ENCODE measurements around the gene ADGRD1.

GRCh38 chr12:131021154-131021541 lies 67.4 kb downstream of the ADGRD1 start:
- no peak for TF ChIP-seq ARNTL (CRISPR knock-in tag; IDR thresholded peaks at IDR 0.05; ENCODE audit: borderline replicate concordance, low read depth)
- no peak for TF ChIP-seq BACH2 (CRISPR knock-in tag; IDR thresholded peaks at IDR 0.05; ENCODE audit: borderline replicate concordance)
- TF ChIP-seq ZNF70 (CRISPR knock-in tag; IDR thresholded peaks at IDR 0.05), result no peak
- no peak for TF ChIP-seq OSR1 (CRISPR knock-in tag; IDR thresholded peaks at IDR 0.05)
- TF ChIP-seq, protein P1, sequence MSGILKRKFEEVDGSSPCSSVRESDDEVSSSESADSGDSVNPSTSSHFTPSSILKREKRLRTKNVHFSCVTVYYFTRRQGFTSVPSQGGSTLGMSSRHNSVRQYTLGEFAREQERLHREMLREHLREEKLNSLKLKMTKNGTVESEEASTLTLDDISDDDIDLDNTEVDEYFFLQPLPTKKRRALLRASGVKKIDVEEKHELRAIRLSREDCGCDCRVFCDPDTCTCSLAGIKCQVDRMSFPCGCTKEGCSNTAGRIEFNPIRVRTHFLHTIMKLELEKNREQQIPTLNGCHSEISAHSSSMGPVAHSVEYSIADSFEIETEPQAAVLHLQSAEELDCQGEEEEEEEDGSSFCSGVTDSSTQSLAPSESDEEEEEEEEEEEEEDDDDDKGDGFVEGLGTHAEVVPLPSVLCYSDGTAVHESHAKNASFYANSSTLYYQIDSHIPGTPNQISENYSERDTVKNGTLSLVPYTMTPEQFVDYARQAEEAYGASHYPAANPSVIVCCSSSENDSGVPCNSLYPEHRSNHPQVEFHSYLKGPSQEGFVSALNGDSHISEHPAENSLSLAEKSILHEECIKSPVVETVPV (CRISPR knock-in tag; IDR thresholded peaks at IDR 0.05), result no peak
